ENCODE measurements around the gene CD52. TPM values are rescaled to one million over a fixed set of nuclear protein-coding genes. Genes with fewer than 3 reads are reported as not detected.

CD52 gene
- polyA plus RNA-seq, 2 of the 4 experiments (the other 2 are of a cell fraction) = not detected

DNA sequence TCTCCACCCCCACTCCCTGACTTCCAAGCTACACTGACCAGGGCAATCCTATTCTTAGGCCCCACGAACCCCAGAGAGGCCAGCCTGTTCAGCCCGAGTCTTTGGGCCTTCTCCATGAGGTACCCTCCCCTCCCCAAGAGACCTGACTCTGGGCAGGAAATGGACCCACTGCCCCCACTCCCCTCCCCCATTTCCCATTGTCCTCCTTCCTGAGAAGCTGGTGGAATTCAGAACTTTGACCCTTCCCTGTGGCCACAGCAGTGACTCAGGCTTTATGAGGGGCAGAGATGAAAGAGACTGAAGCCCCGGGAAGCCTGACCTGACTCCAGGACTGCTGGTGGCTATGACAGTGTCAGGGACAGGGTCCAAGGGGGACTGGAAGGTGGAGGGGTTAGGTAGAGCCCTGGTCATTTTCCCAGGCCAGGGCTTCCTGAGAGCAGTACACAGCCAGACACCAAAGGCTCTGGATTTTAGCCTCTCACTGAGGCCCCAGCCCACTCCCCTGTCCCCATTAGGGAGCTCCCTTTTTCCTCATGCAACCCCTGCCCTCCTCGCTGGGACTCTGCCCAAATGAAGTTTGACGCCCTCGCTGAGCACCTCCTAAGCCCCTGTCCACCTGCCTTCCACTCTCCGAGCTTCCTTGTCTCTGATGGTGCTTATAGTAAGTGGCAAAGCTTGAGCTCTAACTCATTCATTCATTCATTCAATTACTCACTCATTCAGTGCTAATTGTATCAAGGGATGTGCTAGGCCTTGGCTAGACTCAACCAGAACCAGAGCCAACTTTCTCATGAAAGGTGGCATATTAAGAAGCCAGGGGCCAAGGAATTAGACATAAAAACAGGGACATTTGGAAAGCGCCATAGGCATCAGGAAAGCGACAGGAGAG, 33.2 kb downstream of the CD52 start:
- H3K27ac ChIP-seq = peak overlapping the region; percentile 78 to 95
- 62% methylated on average over 9 of the region's 9 CpGs for whole genome bisulfite sequencing (ENCODE audit: missing lambda C conversion rate)
- H3K4me2 ChIP-seq = peak overlapping the region; percentile 64
- DNase-seq (ENCODE audit: low read depth in 1 of 2, low spot score in 1 of 2) (peak in 1 of 2 experiments; percentile 77), ATAC-seq (peak; percentile 41 to 62; a peak in 4 of 6 replicates), FAIRE-seq (no peak)
- TF ChIP-seq HOXB13 (CRISPR knock-in tag; IDR thresholded peaks at IDR 0.05; ENCODE audit: low read depth) (no peak), ZC3H11A (IDR thresholded peaks at IDR 0.05) (no peak), ZSCAN20 (CRISPR knock-in tag; IDR thresholded peaks at IDR 0.05) (no peak), HOXB5 (CRISPR knock-in tag; IDR thresholded peaks at IDR 0.05) (no peak), RFX5 (IDR thresholded peaks at IDR 0.05) (no peak), CBX8 (IDR thresholded peaks at IDR 0.05) (no peak), CHD4 (IDR thresholded peaks at IDR 0.05; ENCODE audit: borderline replicate concordance) (no peak), HES2 (IDR thresholded peaks at IDR 0.05) (no peak), RARB (CRISPR knock-in tag; IDR thresholded peaks at IDR 0.05) (no peak), USF2 (IDR thresholded peaks at IDR 0.05) (no peak), JUN (IDR thresholded peaks at IDR 0.05) (peak in 1 of 2 experiments; percentile 56; a peak in 1 of 5 replicates), FOSL2 (IDR thresholded peaks at IDR 0.05) (no peak), FOSL2 (CRISPR knock-in tag; IDR thresholded peaks at IDR 0.05) (peak; percentile 68), JUNB (IDR thresholded peaks at IDR 0.05) (peak; percentile 40; the same call in 1 of the 2 replicates), ESRRA (IDR thresholded peaks at IDR 0.05; ENCODE audit: borderline replicate concordance, low read length) (no peak), MYC (IDR thresholded peaks at IDR 0.05; ENCODE audit: borderline replicate concordance, low read length) (no peak), EP300 (IDR thresholded peaks at IDR 0.05) (peak; percentile 19 to 55; a peak in 3 of 5 replicates), NFE2L2 (conservative IDR thresholded peaks at IDR 0.05; ENCODE audit: low read length) (no peak), E2F6 (IDR thresholded peaks at IDR 0.05; ENCODE audit: borderline replicate concordance, low read depth) (no peak), POLR2A (IDR thresholded peaks at IDR 0.05; ENCODE audit: low read length) (no peak), GATA3 (IDR thresholded peaks at IDR 0.05; ENCODE audit: borderline replicate concordance) (peak; percentile 50; the same call in 1 of the 2 replicates), BCL3 (IDR thresholded peaks at IDR 0.05) (no peak), SREBF2 (IDR thresholded peaks at IDR 0.05) (no peak), NR3C1 (IDR thresholded peaks at IDR 0.05) (no peak)
- TF ChIP-seq, protein P1, sequence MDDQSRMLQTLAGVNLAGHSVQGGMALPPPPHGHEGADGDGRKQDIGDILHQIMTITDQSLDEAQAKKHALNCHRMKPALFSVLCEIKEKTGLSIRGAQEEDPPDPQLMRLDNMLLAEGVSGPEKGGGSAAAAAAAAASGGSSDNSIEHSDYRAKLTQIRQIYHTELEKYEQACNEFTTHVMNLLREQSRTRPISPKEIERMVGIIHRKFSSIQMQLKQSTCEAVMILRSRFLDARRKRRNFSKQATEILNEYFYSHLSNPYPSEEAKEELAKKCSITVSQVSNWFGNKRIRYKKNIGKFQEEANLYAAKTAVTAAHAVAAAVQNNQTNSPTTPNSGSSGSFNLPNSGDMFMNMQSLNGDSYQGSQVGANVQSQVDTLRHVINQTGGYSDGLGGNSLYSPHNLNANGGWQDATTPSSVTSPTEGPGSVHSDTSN (IDR thresholded peaks at IDR 0.05) = no peak
- H3K4me3 ChIP-seq = no peak overlapping the region
- H3K9me3 ChIP-seq = no peaks in the 10 kb centered on the region
- ChIA-PET POLR2A (interaction anchor here (0.6 kb wide), 1 partner anchor 28 kb away, joined by 3 read pairs; no protein-coding TSS in a partner anchor), CTCF (interaction anchor here (1.0 to 6.1 kb wide), 4 partner anchors 13 to 32 kb away, joined by 3 to 42 read pairs (median 7); partner anchors contain the start of gene CD52)
- H3K4me1 ChIP-seq = peaks cover 56% of the 10 kb centered on the region

All from A549 (cell line).